Measurements from ENCODE around the gene SPATA45. TPM values are rescaled to one million over a fixed set of nuclear protein-coding genes. Genes with fewer than 3 reads are reported as not detected.
"Not testable (repeated sequence)": the region's sequence is repeated elsewhere in the genome, so short reads cannot be mapped to it uniquely, and the experiment has no call there.

SPATA45 gene
- total RNA-seq (2012; rRNA removed) = not detected in 2 replicates

- Histone ChIP-seq H3K27me3 (ENCODE audit: control insufficient read depth, insufficient read depth, low read length) (no peaks in the 10 kb centered on the region), H3K4me1 (ENCODE audit: control insufficient read depth, insufficient read depth, low read length) (no peaks in the 10 kb centered on the region), H3K4me2 (ENCODE audit: low read length) (no peak within 1 kb of the TSS), H3K9ac (ENCODE audit: low read depth, low read length) (no peak within 1 kb of the TSS), H3K9me3 (replicated peaks; ENCODE audit: low read length) (no peaks in the 10 kb centered on the region), H3K4me3 (ENCODE audit: low read length) (no peak within 1 kb of the TSS), H3K36me3 (ENCODE audit: insufficient read depth, low read length) (no peaks in the 10 kb centered on the region)
Measured at GRCh38 chr1:212847549-212847948, at the start of gene SPATA45. Gene SPATA45, minus strand, starts transcription at chr1:212847649. Its CDS starts 11,500 bp downstream, at chr1:212836149.

- no peaks in the 10 kb centered on the region for H3K9me3 ChIP-seq (replicated peaks; ENCODE audit: low read length)
- H3K4me2 ChIP-seq (ENCODE audit: low read length) = no peak overlapping the region
- no peak overlapping the region for H3K9ac ChIP-seq (ENCODE audit: low read depth, low read length)
- H3K4me3 ChIP-seq (ENCODE audit: low read length) = no peak overlapping the region
- peaks cover 20% of the 10 kb centered on the region for H3K36me3 ChIP-seq (ENCODE audit: insufficient read depth, low read length)
- H3K27me3 ChIP-seq (ENCODE audit: control insufficient read depth, insufficient read depth, low read length) = no peaks in the 10 kb centered on the region
- H3K4me1 ChIP-seq (ENCODE audit: control insufficient read depth, insufficient read depth, low read length) = no peaks in the 10 kb centered on the region
Measured at GRCh38 chr1:212892108-212892507, 44.7 kb upstream of the SPATA45 start.

- Histone ChIP-seq H3K4me3 (ENCODE audit: low read length) (no peak overlapping the region), H3K27me3 (ENCODE audit: control insufficient read depth, insufficient read depth, low read length) (no peaks in the 10 kb centered on the region), H3K4me2 (ENCODE audit: low read length) (no peak overlapping the region), H3K36me3 (ENCODE audit: insufficient read depth, low read length) (peaks cover 18% of the 10 kb centered on the region), H3K4me1 (ENCODE audit: control insufficient read depth, insufficient read depth, low read length) (no peaks in the 10 kb centered on the region), H3K9ac (ENCODE audit: low read depth, low read length) (no peak overlapping the region), H3K9me3 (replicated peaks; ENCODE audit: low read length) (no peaks in the 10 kb centered on the region)
Measured at GRCh38 chr1:212884592-212884991, 37.1 kb upstream of the SPATA45 start.

GRCh38 chr1:212879947-212880690 is 32.7 kb upstream of the SPATA45 start:
- Histone ChIP-seq H3K9ac (ENCODE audit: low read depth, low read length) (no peak overlapping the region), H3K9me3 (replicated peaks; ENCODE audit: low read length) (no peaks in the 10 kb centered on the region), H3K4me1 (ENCODE audit: control insufficient read depth, insufficient read depth, low read length) (no peaks in the 10 kb centered on the region), H3K4me3 (ENCODE audit: low read length) (no peak overlapping the region), H3K27me3 (ENCODE audit: control insufficient read depth, insufficient read depth, low read length) (no peaks in the 10 kb centered on the region), H3K36me3 (ENCODE audit: insufficient read depth, low read length) (peaks cover 21% of the 10 kb centered on the region), H3K4me2 (ENCODE audit: low read length) (no peak overlapping the region)

GRCh38 chr1:212878418-212878817 is 31.0 kb upstream of the SPATA45 start:
- Histone ChIP-seq H3K9ac (ENCODE audit: low read depth, low read length) (no peak overlapping the region), H3K27me3 (ENCODE audit: control insufficient read depth, insufficient read depth, low read length) (no peaks in the 10 kb centered on the region), H3K4me1 (ENCODE audit: control insufficient read depth, insufficient read depth, low read length) (no peaks in the 10 kb centered on the region), H3K36me3 (ENCODE audit: insufficient read depth, low read length) (peaks cover 24% of the 10 kb centered on the region), H3K4me2 (ENCODE audit: low read length) (no peak overlapping the region), H3K4me3 (ENCODE audit: low read length) (no peak overlapping the region), H3K9me3 (replicated peaks; ENCODE audit: low read length) (no peaks in the 10 kb centered on the region)

GRCh38 chr1:212873518-212873917 is 26.1 kb upstream of the SPATA45 start:
- Histone ChIP-seq H3K4me3 (ENCODE audit: low read length) (no peak overlapping the region), H3K4me1 (ENCODE audit: control insufficient read depth, insufficient read depth, low read length) (no peaks in the 10 kb centered on the region), H3K9me3 (replicated peaks; ENCODE audit: low read length) (no peaks in the 10 kb centered on the region), H3K36me3 (ENCODE audit: insufficient read depth, low read length) (peaks cover 25% of the 10 kb centered on the region), H3K27me3 (ENCODE audit: control insufficient read depth, insufficient read depth, low read length) (no peaks in the 10 kb centered on the region), H3K9ac (ENCODE audit: low read depth, low read length) (no peak overlapping the region), H3K4me2 (ENCODE audit: low read length) (no peak overlapping the region)

GRCh38 chr1:212871976-212872375 is 24.5 kb upstream of the SPATA45 start:
- H3K4me3 ChIP-seq (ENCODE audit: low read length) = no peak overlapping the region
- H3K4me2 ChIP-seq (ENCODE audit: low read length) = no peak overlapping the region
- H3K4me1 ChIP-seq (ENCODE audit: control insufficient read depth, insufficient read depth, low read length) = no peaks in the 10 kb centered on the region
- no peaks in the 10 kb centered on the region for H3K27me3 ChIP-seq (ENCODE audit: control insufficient read depth, insufficient read depth, low read length)
- no peak overlapping the region for H3K9ac ChIP-seq (ENCODE audit: low read depth, low read length)
- no peaks in the 10 kb centered on the region for H3K9me3 ChIP-seq (replicated peaks; ENCODE audit: low read length)
- H3K36me3 ChIP-seq (ENCODE audit: insufficient read depth, low read length) = peaks cover 25% of the 10 kb centered on the region

GRCh38 chr1:212867192-212867591 is 19.7 kb upstream of the SPATA45 start:
- Histone ChIP-seq H3K9ac (ENCODE audit: low read depth, low read length) (no peak overlapping the region), H3K9me3 (replicated peaks; ENCODE audit: low read length) (no peaks in the 10 kb centered on the region), H3K27me3 (ENCODE audit: control insufficient read depth, insufficient read depth, low read length) (no peaks in the 10 kb centered on the region), H3K4me3 (ENCODE audit: low read length) (no peak overlapping the region), H3K4me2 (ENCODE audit: low read length) (no peak overlapping the region), H3K4me1 (ENCODE audit: control insufficient read depth, insufficient read depth, low read length) (no peaks in the 10 kb centered on the region), H3K36me3 (ENCODE audit: insufficient read depth, low read length) (peaks cover 12% of the 10 kb centered on the region)

- Histone ChIP-seq H3K36me3 (ENCODE audit: insufficient read depth, low read length) (peaks cover 16% of the 10 kb centered on the region), H3K27me3 (ENCODE audit: control insufficient read depth, insufficient read depth, low read length) (no peaks in the 10 kb centered on the region), H3K4me2 (ENCODE audit: low read length) (no peak overlapping the region), H3K9ac (ENCODE audit: low read depth, low read length) (no peak overlapping the region), H3K4me1 (ENCODE audit: control insufficient read depth, insufficient read depth, low read length) (peaks cover 17% of the 10 kb centered on the region), H3K9me3 (replicated peaks; ENCODE audit: low read length) (no peaks in the 10 kb centered on the region), H3K4me3 (ENCODE audit: low read length) (no peak overlapping the region)
Measured at GRCh38 chr1:212864201-212864600, 16.8 kb upstream of the SPATA45 start.

GRCh38 chr1:212863345-212863744 is 15.9 kb upstream of the SPATA45 start:
- H3K36me3 ChIP-seq (ENCODE audit: insufficient read depth, low read length) = peaks cover 16% of the 10 kb centered on the region
- not testable (repeated sequence) for H3K4me2 ChIP-seq (ENCODE audit: low read length)

GRCh38 chr1:212862111-212862690 is 14.8 kb upstream of the SPATA45 start:
- Histone ChIP-seq H3K4me1 (ENCODE audit: control insufficient read depth, insufficient read depth, low read length) (peaks cover 23% of the 10 kb centered on the region), H3K4me2 (ENCODE audit: low read length) (no peak overlapping the region), H3K4me3 (ENCODE audit: low read length) (no peak overlapping the region), H3K27me3 (ENCODE audit: control insufficient read depth, insufficient read depth, low read length) (no peaks in the 10 kb centered on the region), H3K9ac (ENCODE audit: low read depth, low read length) (no peak overlapping the region), H3K36me3 (ENCODE audit: insufficient read depth, low read length) (peaks cover 15% of the 10 kb centered on the region), H3K9me3 (replicated peaks; ENCODE audit: low read length) (no peaks in the 10 kb centered on the region)

More at GRCh38 chr1:212863345-212863744, 15.9 kb upstream of the SPATA45 start:
- H3K9ac ChIP-seq (ENCODE audit: low read depth, low read length); H3K27me3 ChIP-seq (ENCODE audit: control insufficient read depth, insufficient read depth, low read length); H3K9me3 ChIP-seq (replicated peaks; ENCODE audit: low read length); H3K4me3 ChIP-seq (ENCODE audit: low read length): not testable (repeated sequence)
- peaks cover 23% of the 10 kb centered on the region for H3K4me1 ChIP-seq (ENCODE audit: control insufficient read depth, insufficient read depth, low read length)
